Measurements from ENCODE around the gene CIC. TPM values are rescaled to one million over a fixed set of nuclear protein-coding genes. Genes with fewer than 3 reads are reported as not detected.

The CIC gene
- total RNA-seq (2022; extraction: Qiagen RNA extraction): 40.6 to 55.1 TPM (median 48.9 TPM) in 5 replicates

GRCh38 chr19:42268704-42269477 lies at the start of gene CIC:
TSS of gene CIC (plus strand) at chr19:42269252. CDS start at chr19:42271784, 2,532 bp downstream.

GRCh38 chr19:42219812-42220750 lies 49.0 kb upstream of the CIC start, which contains the start of gene ZNF526:
TSS of gene ZNF526 (plus strand) at chr19:42220312. CDS start at chr19:42224404, 4,092 bp downstream.

GRCh38 chr19:42242512-42243409 lies 26.3 kb upstream of the CIC start, which contains the start of gene GSK3A:
TSS of gene GSK3A (minus strand) at chr19:42242602. CDS start at chr19:42242465, 137 bp downstream.

GRCh38 chr19:42254850-42255765 lies 13.9 kb upstream of the CIC start, which contains the start of gene ERF:
TSS of gene ERF (minus strand) at chr19:42255128. CDS start at chr19:42254999, 129 bp downstream.

GRCh38 chr19:42301646-42302203 lies 32.7 kb downstream of the CIC start, which contains the start of gene PRR19:
TSS of gene PRR19 (plus strand) at chr19:42302132. CDS start at chr19:42309585, 7,453 bp downstream.

GRCh38 chr19:42313096-42313839 lies 44.2 kb downstream of the CIC start, which contains the start of gene TMEM145:
TSS of gene TMEM145 (plus strand) at chr19:42313309. CDS start at chr19:42313377, 68 bp downstream.

GRCh38 chr19:42325308-42325895 lies 56.4 kb downstream of the CIC start, which contains the start of gene MEGF8:
TSS of gene MEGF8 (plus strand) at chr19:42325635. CDS start at chr19:42326244, 609 bp downstream.

Other genes starting within 250 kb of the CIC start
- gene GRIK5, start 199.0 kb upstream of the CIC start, total RNA-seq (2022; extraction: Qiagen RNA extraction): 0.33 to 0.53 TPM (median 0.43 TPM) in 5 replicates
- 29.6 to 38.8 TPM (median 36.5 TPM) in 5 replicates for gene ZNF574, start 193.1 kb upstream of the CIC start, total RNA-seq (2022; extraction: Qiagen RNA extraction)
- 0.18 to 0.65 TPM (median 0.45 TPM) in 5 replicates for gene POU2F2, start 136.8 kb upstream of the CIC start, total RNA-seq (2022; extraction: Qiagen RNA extraction)
- 50.3 to 74.2 TPM (median 67.4 TPM) in 5 replicates for gene DEDD2, start 51.6 kb upstream of the CIC start, total RNA-seq (2022; extraction: Qiagen RNA extraction)
- gene ZNF526, start 48.9 kb upstream of the CIC start, total RNA-seq (2022; extraction: Qiagen RNA extraction): 16.7 to 20.4 TPM (median 19.7 TPM) in 5 replicates
- gene GSK3A, start 26.6 kb upstream of the CIC start, total RNA-seq (2022; extraction: Qiagen RNA extraction): 106 to 149 TPM (median 146 TPM) in 5 replicates
- gene ERF, start 14.1 kb upstream of the CIC start, total RNA-seq (2022; extraction: Qiagen RNA extraction): 90.1 to 130 TPM (median 124 TPM) in 5 replicates
- 2.8 to 4.4 TPM (median 3.8 TPM) in 5 replicates for gene PRR19, start 32.9 kb downstream of the CIC start, total RNA-seq (2022; extraction: Qiagen RNA extraction)
- 130 to 159 TPM (median 149 TPM) in 5 replicates for gene PAFAH1B3, start 33.4 kb downstream of the CIC start, total RNA-seq (2022; extraction: Qiagen RNA extraction)
- gene TMEM145, start 44.1 kb downstream of the CIC start, total RNA-seq (2022; extraction: Qiagen RNA extraction): 1.8 to 3.7 TPM (median 3.0 TPM) in 5 replicates
- 19.5 to 26.4 TPM (median 24.3 TPM) in 5 replicates for gene MEGF8, start 56.4 kb downstream of the CIC start, total RNA-seq (2022; extraction: Qiagen RNA extraction)
- gene CNFN, start 121.0 kb downstream of the CIC start, total RNA-seq (2022; extraction: Qiagen RNA extraction): 43.6 to 57.0 TPM (median 49.3 TPM) in 5 replicates
- 1.3 to 2.3 TPM (median 1.7 TPM) in 5 replicates for gene LIPE, start 158.1 kb downstream of the CIC start, total RNA-seq (2022; extraction: Qiagen RNA extraction)
- gene CXCL17, start 173.7 kb downstream of the CIC start, total RNA-seq (2022; extraction: Qiagen RNA extraction): 0.19 TPM in 1 of 5 replicates, not detected in the others

Data from A549 treated with Mapracorat at 1 μM for 4 hours (cell line).